Measurements from ENCODE around the gene TIMM50. TPM values are rescaled to one million over a fixed set of nuclear protein-coding genes. Genes with fewer than 3 reads are reported as not detected.

Gene TIMM50
- total and polyA plus RNA-seq, 8 donors, result 15.2 to 40.4 (median 22.3) TPM

GRCh38 chr19:39494661-39495060, 14.0 kb downstream of the TIMM50 start:
- Histone ChIP-seq H3K4me1 (peaks cover 6 to 8% (median 7%) of the 10 kb centered on the region in 3 donors), H3K27me3 (peaks cover 0 to 4% (median 2%) of the 10 kb centered on the region in 4 donors), H3K27ac (no peak overlapping the region), H3K36me3 (peaks cover 0 to 14% (median 3%) of the 10 kb centered on the region in 3 donors), H3K4me3 (no peak overlapping the region), H3K9me3 (no peaks in the 10 kb centered on the region)
- intact Hi-C loops (cut with DNase I), result no loop called here
- ATAC-seq, result no peak
- DNase-seq, result no peak
- 80 to 93% methylated on average over 5 of the region's 5 CpGs for WGBS, 2 donors
- no peak for TF ChIP-seq CTCF (IDR thresholded peaks at IDR 0.05)
- FAIRE-seq, result no peak

GRCh38 chr19:39496063-39496462, 15.4 kb downstream of the TIMM50 start:
- Histone ChIP-seq H3K4me1 (peaks cover 6 to 8% (median 7%) of the 10 kb centered on the region in 3 donors), H3K9me3 (no peaks in the 10 kb centered on the region), H3K36me3 (peaks cover 0 to 1% (median 0%) of the 10 kb centered on the region in 3 donors), H3K27ac (no peak overlapping the region), H3K4me3 (no peak overlapping the region), H3K27me3 (peaks cover 0 to 4% (median 2%) of the 10 kb centered on the region in 4 donors)
- DNase-seq (no peak), ATAC-seq (no peak), FAIRE-seq (no peak)
- TF ChIP-seq CTCF (IDR thresholded peaks at IDR 0.05), result no peak
- intact Hi-C loops (cut with DNase I), result no loop called here
- 53 to 79% methylated on average over 5 of the region's 5 CpGs for WGBS, 2 donors

- FAIRE-seq (no peak), ATAC-seq (no peak)
- peak overlapping the region in 2 of 4 donors; percentile 4 to 17 for H3K4me3 ChIP-seq
Observed at GRCh38 chr19:39497701-39497995, 17.0 kb downstream of the TIMM50 start.

GRCh38 chr19:39497996-39498797, 17.6 kb downstream of the TIMM50 start:
- no peak for TF ChIP-seq CTCF (IDR thresholded peaks at IDR 0.05)
- Histone ChIP-seq H3K27me3 (peaks cover 0 to 4% (median 2%) of the 10 kb centered on the region in 4 donors), H3K27ac (no peak overlapping the region), H3K4me1 (peaks cover 6 to 8% (median 7%) of the 10 kb centered on the region in 3 donors), H3K4me3 (peak overlapping the region in 2 of 4 donors; percentile 4 to 17), H3K36me3 (no peaks in the 10 kb centered on the region), H3K9me3 (no peaks in the 10 kb centered on the region)
- intact Hi-C loops (cut with DNase I), result no loop called here
- WGBS, 2 donors, result 1 to 2% methylated on average over 40 of the region's 40 CpGs
- FAIRE-seq (no peak), DNase-seq (peak in 1 of 6 donors; percentile 73), ATAC-seq (peak; percentile 60 to 83 (median 70))

More at GRCh38 chr19:39497701-39497995, 17.0 kb downstream of the TIMM50 start:
- TF ChIP-seq CTCF (IDR thresholded peaks at IDR 0.05), result no peak
- no peak for DNase-seq
- intact Hi-C loops (cut with DNase I), result no loop called here
- Histone ChIP-seq H3K36me3 (no peaks in the 10 kb centered on the region), H3K27me3 (peaks cover 0 to 4% (median 2%) of the 10 kb centered on the region in 4 donors), H3K27ac (no peak overlapping the region), H3K9me3 (no peaks in the 10 kb centered on the region), H3K4me1 (peaks cover 6 to 8% (median 7%) of the 10 kb centered on the region in 3 donors)
- 0% methylated on average over 7 of the region's 7 CpGs for WGBS, 2 donors
